GM23338 (cell line): Measurements from ENCODE around the gene NOTCH3. TPM values are rescaled to one million over a fixed set of nuclear protein-coding genes. Genes with fewer than 3 reads are reported as not detected.

Source experiments
- ATAC-seq: fragments of 200-7000 bp; cut with Tn5 transposase; 3 replicates; pipeline ENCODE4 v1.9.1; 2020
- DNase-seq: peaks from one replicate; pipeline ENCODE4 v3.0.0-alpha.2; 2015; ENCODE audit warnings: low spot score
- H2AFZ ChIP-seq: fragments of 200-600 bp; sonication (generic); 2 replicates; pipeline ENCODE4 v1.8.0; 2016; ENCODE audit warnings: antibody characterized with exemption, mild to moderate bottlenecking, moderate library complexity
- H3F3A ChIP-seq: fragments of 200-600 bp; sonication (generic); replicated peaks from 2 replicates; pipeline ENCODE4 v1.8.0; 2017; ENCODE audit warnings: antibody characterized with exemption, mixed run types, low read depth
- H3K27ac ChIP-seq: fragments of 200-600 bp; sonication (generic); 2 replicates; pipeline ENCODE4 v1.6.1; 2016; ENCODE audit warnings: low read depth
- H3K27me3 ChIP-seq: fragments of 200-600 bp; sonication (generic); 2 replicates; pipeline ENCODE4 v1.8.0; 2016; ENCODE audit warnings: mild to moderate bottlenecking, mixed run types, moderate library complexity; ENCODE audit not compliant: insufficient read depth
- H3K36me3 ChIP-seq: fragments of 200-600 bp; sonication (generic); 2 replicates; pipeline ENCODE4 v1.8.0; 2016; ENCODE audit warnings: mild to moderate bottlenecking; ENCODE audit not compliant: insufficient read depth
- H3K4me1 ChIP-seq: fragments of 200-600 bp; sonication (generic); 2 replicates; pipeline ENCODE4 v1.8.0; 2016; ENCODE audit warnings: mild to moderate bottlenecking, moderate library complexity; ENCODE audit not compliant: insufficient read depth
- H3K4me2 ChIP-seq: fragments of 200-600 bp; sonication (generic); 2 replicates; pipeline ENCODE4 v1.7.1; 2017; ENCODE audit warnings: mixed run types
- H3K4me3 ChIP-seq: fragments of 200-600 bp; sonication (generic); 2 replicates; pipeline ENCODE4 v1.6.1; 2016; ENCODE audit warnings: mixed run types
- H3K79me2 ChIP-seq: fragments of 200-600 bp; sonication (generic); replicated peaks from 2 replicates; pipeline ENCODE4 v1.8.0; 2017; ENCODE audit warnings: mild to moderate bottlenecking; ENCODE audit not compliant: insufficient read depth
- H3K9me2 ChIP-seq: fragments of 200-600 bp; sonication (generic); 2 replicates; pipeline ENCODE4 v1.8.0; 2017; ENCODE audit not compliant: insufficient read depth
- H4K20me1 ChIP-seq: fragments of 200-600 bp; sonication (generic); replicated peaks from 2 replicates; pipeline ENCODE4 v1.8.0; 2017; ENCODE audit warnings: mild to moderate bottlenecking; ENCODE audit not compliant: insufficient read depth
- H3K27ac Mint-ChIP-seq: 2 replicates; pipeline ENCODE4 v1.8.0; 2020; ENCODE audit warnings: inconsistent platforms, mild to moderate bottlenecking, moderate library complexity, mixed read lengths
- H3K27me3 Mint-ChIP-seq: 3 replicates; pipeline ENCODE4 v1.8.0; 2022; ENCODE audit warnings: low read depth, mild to moderate bottlenecking, moderate library complexity, mixed read lengths, inconsistent platforms; ENCODE audit not compliant: insufficient read depth, poor library complexity
- H3K36me3 Mint-ChIP-seq: 3 replicates; pipeline ENCODE4 v1.8.0; 2021; ENCODE audit warnings: low read depth, mild to moderate bottlenecking, inconsistent platforms, moderate library complexity, mixed read lengths
- H3K4me1 Mint-ChIP-seq: 3 replicates; pipeline ENCODE4 v1.8.0; 2020; ENCODE audit warnings: mild to moderate bottlenecking, inconsistent platforms, mixed read lengths
- H3K4me3 Mint-ChIP-seq: 3 replicates; pipeline ENCODE4 v1.8.0; 2021; ENCODE audit warnings: moderate library complexity, mild to moderate bottlenecking, inconsistent platforms, mixed read lengths
- H3K9me3 Mint-ChIP-seq: 3 replicates; pipeline ENCODE4 v1.8.0; 2020; ENCODE audit warnings: moderate library complexity, mild to moderate bottlenecking, inconsistent platforms, mixed read lengths
- CREB1 ChIP-seq: fragments of 250-450 bp; sonication (Bioruptor Pico); IDR thresholded peaks from 2 replicates; pipeline ENCODE4 v1.5.0; 2020; ENCODE audit warnings: low read depth, mild to moderate bottlenecking, moderate library complexity
- EZH2 ChIP-seq: fragments of 200-600 bp; sonication (generic); IDR thresholded peaks from one replicate; pipeline ENCODE4 v1.8.0; 2017; ENCODE audit warnings: antibody characterized with exemption, mild to moderate bottlenecking, low read depth; ENCODE audit not compliant: unreplicated experiment
- EZH2phosphoT487 ChIP-seq: fragments of 200-600 bp; sonication (generic); IDR thresholded peaks from one replicate; pipeline ENCODE4 v1.8.1; 2018; ENCODE audit warnings: antibody characterized with exemption; ENCODE audit not compliant: unreplicated experiment
- JUNB ChIP-seq: IDR thresholded peaks from one replicate; pipeline ENCODE4 v1.6.1; 2016; ENCODE audit warnings: antibody characterized with exemption; ENCODE audit not compliant: unreplicated experiment
- NANOG ChIP-seq: IDR thresholded peaks from 2 replicates; pipeline ENCODE4 v1.6.1; 2016; ENCODE audit warnings: antibody characterized with exemption, borderline replicate concordance
- POLR2AphosphoS5 ChIP-seq: IDR thresholded peaks from 2 replicates; pipeline ENCODE4 v1.6.1; 2016; ENCODE audit warnings: antibody characterized with exemption, low read depth
- STAT1 ChIP-seq: IDR thresholded peaks from one replicate; pipeline ENCODE4 v1.6.1; 2016; ENCODE audit warnings: antibody characterized with exemption; ENCODE audit not compliant: unreplicated experiment
- ZNF114 ChIP-seq: fragments of 250-450 bp; sonication (Bioruptor Pico); IDR thresholded peaks from 2 replicates; pipeline ENCODE4 v1.5.0; 2020; ENCODE audit warnings: mild to moderate bottlenecking, moderate library complexity
- ZNF331 ChIP-seq: fragments of 250-450 bp; sonication (Bioruptor Pico); IDR thresholded peaks from 2 replicates; pipeline ENCODE4 v1.5.0; 2020; ENCODE audit warnings: low read depth, mild to moderate bottlenecking, moderate library complexity
- polyA plus RNA-seq: library from polyadenylated mRNA; unstranded; fragments of >200 nt; fragmentation: Nextera tagmentation; extraction: Ambion mirVana; gene quantifications from 2 replicates; pipeline ENCODE4 v1.2.1, GENCODE V29; 2016
- total RNA-seq: library from RNA; depleted of rRNA; stranded (reverse); fragments of >200 nt; shearing (Covaris generic); gene quantifications from 2 replicates; pipeline ENCODE4 v1.2.3, GENCODE V29; 2014
- TF ChIP-seq, protein P1 (sequence below): IDR thresholded peaks from one replicate; pipeline ENCODE4 v1.6.1; 2018; ENCODE audit warnings: antibody characterized with exemption; ENCODE audit not compliant: unreplicated experiment
- TF ChIP-seq, protein P2 (sequence below), 2 experiments: fragments of 200-600 bp in 1 of 2; sonication (generic) in 1 of 2; conservative IDR thresholded peaks; 2 replicates each; pipeline versions ENCODE4 v1.5.1 to v1.6.1; 2016 to 2017; ENCODE audit warnings: antibody characterized with exemption in 2 of 2, low read depth in 2 of 2, mild to moderate bottlenecking in 2 of 2, moderate library complexity in 1 of 2
- TF ChIP-seq, protein P3 (sequence below): fragments of 250-450 bp; sonication (Bioruptor Pico); IDR thresholded peaks from 2 replicates; pipeline ENCODE4 v1.5.0; 2020; ENCODE audit warnings: mild to moderate bottlenecking, moderate library complexity
- TF ChIP-seq, protein P4 (sequence below): IDR thresholded peaks from 2 replicates; pipeline ENCODE4 v1.6.1; 2016; ENCODE audit warnings: antibody characterized with exemption

Gene NOTCH3
- total and polyA plus RNA-seq, 2 experiments from 2014 or later = 24.3 to 172 TPM

GRCh38 chr19:15147090-15147489 is 53.7 kb downstream of the NOTCH3 start:
- TF ChIP-seq ZNF331 = no peak
- no peak for TF ChIP-seq POLR2AphosphoS5
- TF ChIP-seq, protein P1, sequence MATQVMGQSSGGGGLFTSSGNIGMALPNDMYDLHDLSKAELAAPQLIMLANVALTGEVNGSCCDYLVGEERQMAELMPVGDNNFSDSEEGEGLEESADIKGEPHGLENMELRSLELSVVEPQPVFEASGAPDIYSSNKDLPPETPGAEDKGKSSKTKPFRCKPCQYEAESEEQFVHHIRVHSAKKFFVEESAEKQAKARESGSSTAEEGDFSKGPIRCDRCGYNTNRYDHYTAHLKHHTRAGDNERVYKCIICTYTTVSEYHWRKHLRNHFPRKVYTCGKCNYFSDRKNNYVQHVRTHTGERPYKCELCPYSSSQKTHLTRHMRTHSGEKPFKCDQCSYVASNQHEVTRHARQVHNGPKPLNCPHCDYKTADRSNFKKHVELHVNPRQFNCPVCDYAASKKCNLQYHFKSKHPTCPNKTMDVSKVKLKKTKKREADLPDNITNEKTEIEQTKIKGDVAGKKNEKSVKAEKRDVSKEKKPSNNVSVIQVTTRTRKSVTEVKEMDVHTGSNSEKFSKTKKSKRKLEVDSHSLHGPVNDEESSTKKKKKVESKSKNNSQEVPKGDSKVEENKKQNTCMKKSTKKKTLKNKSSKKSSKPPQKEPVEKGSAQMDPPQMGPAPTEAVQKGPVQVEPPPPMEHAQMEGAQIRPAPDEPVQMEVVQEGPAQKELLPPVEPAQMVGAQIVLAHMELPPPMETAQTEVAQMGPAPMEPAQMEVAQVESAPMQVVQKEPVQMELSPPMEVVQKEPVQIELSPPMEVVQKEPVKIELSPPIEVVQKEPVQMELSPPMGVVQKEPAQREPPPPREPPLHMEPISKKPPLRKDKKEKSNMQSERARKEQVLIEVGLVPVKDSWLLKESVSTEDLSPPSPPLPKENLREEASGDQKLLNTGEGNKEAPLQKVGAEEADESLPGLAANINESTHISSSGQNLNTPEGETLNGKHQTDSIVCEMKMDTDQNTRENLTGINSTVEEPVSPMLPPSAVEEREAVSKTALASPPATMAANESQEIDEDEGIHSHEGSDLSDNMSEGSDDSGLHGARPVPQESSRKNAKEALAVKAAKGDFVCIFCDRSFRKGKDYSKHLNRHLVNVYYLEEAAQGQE = no peak
- TF ChIP-seq, protein P2, sequence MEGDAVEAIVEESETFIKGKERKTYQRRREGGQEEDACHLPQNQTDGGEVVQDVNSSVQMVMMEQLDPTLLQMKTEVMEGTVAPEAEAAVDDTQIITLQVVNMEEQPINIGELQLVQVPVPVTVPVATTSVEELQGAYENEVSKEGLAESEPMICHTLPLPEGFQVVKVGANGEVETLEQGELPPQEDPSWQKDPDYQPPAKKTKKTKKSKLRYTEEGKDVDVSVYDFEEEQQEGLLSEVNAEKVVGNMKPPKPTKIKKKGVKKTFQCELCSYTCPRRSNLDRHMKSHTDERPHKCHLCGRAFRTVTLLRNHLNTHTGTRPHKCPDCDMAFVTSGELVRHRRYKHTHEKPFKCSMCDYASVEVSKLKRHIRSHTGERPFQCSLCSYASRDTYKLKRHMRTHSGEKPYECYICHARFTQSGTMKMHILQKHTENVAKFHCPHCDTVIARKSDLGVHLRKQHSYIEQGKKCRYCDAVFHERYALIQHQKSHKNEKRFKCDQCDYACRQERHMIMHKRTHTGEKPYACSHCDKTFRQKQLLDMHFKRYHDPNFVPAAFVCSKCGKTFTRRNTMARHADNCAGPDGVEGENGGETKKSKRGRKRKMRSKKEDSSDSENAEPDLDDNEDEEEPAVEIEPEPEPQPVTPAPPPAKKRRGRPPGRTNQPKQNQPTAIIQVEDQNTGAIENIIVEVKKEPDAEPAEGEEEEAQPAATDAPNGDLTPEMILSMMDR (conservative IDR thresholded peaks at IDR 0.05; ENCODE audit: low read depth in 2 of 2) = no peak
- no peak for TF ChIP-seq STAT1
- TF ChIP-seq, protein P3, sequence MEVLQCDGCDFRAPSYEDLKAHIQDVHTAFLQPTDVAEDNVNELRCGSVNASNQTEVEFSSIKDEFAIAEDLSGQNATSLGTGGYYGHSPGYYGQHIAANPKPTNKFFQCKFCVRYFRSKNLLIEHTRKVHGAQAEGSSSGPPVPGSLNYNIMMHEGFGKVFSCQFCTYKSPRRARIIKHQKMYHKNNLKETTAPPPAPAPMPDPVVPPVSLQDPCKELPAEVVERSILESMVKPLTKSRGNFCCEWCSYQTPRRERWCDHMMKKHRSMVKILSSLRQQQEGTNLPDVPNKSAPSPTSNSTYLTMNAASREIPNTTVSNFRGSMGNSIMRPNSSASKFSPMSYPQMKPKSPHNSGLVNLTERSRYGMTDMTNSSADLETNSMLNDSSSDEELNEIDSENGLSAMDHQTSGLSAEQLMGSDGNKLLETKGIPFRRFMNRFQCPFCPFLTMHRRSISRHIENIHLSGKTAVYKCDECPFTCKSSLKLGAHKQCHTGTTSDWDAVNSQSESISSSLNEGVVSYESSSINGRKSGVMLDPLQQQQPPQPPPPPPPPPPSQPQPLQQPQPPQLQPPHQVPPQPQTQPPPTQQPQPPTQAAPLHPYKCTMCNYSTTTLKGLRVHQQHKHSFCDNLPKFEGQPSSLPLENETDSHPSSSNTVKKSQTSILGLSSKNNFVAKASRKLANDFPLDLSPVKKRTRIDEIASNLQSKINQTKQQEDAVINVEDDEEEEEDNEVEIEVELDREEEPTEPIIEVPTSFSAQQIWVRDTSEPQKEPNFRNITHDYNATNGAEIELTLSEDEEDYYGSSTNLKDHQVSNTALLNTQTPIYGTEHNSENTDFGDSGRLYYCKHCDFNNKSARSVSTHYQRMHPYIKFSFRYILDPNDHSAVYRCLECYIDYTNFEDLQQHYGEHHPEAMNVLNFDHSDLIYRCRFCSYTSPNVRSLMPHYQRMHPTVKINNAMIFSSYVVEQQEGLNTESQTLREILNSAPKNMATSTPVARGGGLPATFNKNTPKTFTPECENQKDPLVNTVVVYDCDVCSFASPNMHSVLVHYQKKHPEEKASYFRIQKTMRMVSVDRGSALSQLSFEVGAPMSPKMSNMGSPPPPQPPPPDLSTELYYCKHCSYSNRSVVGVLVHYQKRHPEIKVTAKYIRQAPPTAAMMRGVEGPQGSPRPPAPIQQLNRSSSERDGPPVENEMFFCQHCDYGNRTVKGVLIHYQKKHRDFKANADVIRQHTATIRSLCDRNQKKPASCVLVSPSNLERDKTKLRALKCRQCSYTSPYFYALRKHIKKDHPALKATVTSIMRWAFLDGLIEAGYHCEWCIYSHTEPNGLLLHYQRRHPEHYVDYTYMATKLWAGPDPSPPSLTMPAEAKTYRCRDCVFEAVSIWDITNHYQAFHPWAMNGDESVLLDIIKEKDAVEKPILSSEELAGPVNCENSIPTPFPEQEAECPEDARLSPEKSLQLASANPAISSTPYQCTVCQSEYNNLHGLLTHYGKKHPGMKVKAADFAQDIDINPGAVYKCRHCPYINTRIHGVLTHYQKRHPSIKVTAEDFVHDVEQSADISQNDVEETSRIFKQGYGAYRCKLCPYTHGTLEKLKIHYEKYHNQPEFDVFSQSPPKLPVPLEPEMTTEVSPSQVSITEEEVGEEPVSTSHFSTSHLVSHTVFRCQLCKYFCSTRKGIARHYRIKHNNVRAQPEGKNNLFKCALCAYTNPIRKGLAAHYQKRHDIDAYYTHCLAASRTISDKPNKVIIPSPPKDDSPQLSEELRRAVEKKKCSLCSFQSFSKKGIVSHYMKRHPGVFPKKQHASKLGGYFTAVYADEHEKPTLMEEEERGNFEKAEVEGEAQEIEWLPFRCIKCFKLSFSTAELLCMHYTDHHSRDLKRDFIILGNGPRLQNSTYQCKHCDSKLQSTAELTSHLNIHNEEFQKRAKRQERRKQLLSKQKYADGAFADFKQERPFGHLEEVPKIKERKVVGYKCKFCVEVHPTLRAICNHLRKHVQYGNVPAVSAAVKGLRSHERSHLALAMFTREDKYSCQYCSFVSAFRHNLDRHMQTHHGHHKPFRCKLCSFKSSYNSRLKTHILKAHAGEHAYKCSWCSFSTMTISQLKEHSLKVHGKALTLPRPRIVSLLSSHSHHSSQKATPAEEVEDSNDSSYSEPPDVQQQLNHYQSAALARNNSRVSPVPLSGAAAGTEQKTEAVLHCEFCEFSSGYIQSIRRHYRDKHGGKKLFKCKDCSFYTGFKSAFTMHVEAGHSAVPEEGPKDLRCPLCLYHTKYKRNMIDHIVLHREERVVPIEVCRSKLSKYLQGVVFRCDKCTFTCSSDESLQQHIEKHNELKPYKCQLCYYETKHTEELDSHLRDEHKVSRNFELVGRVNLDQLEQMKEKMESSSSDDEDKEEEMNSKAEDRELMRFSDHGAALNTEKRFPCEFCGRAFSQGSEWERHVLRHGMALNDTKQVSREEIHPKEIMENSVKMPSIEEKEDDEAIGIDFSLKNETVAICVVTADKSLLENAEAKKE = no peak
- no peak for TF ChIP-seq NANOG
- TF ChIP-seq EZH2phosphoT487 = no peak
- TF ChIP-seq, protein P4, sequence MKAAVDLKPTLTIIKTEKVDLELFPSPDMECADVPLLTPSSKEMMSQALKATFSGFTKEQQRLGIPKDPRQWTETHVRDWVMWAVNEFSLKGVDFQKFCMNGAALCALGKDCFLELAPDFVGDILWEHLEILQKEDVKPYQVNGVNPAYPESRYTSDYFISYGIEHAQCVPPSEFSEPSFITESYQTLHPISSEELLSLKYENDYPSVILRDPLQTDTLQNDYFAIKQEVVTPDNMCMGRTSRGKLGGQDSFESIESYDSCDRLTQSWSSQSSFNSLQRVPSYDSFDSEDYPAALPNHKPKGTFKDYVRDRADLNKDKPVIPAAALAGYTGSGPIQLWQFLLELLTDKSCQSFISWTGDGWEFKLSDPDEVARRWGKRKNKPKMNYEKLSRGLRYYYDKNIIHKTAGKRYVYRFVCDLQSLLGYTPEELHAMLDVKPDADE = no peak
- no peak for TF ChIP-seq JUNB
- TF ChIP-seq CREB1 (CRISPR knock-in tag) = no peak
- TF ChIP-seq ZNF114 (CRISPR knock-in tag) = no peak
- TF ChIP-seq EZH2 = no peak
- 0 out of 2 replicates have a peak, but pooled peaks cover 6% of the 10 kb centered on the region for H3K9me2 ChIP-seq

More at GRCh38 chr19:15147090-15147489, 53.7 kb downstream of the NOTCH3 start:
- no peaks in the 10 kb centered on the region for H4K20me1 ChIP-seq
- H3K79me2 ChIP-seq = no peaks in the 10 kb centered on the region
- no peak for ATAC-seq
- Mint-ChIP-seq H3K4me3 (no peak overlapping the region), H3K27me3 (peaks cover 5% of the 10 kb centered on the region), H3K27ac (no peak overlapping the region), H3K4me1 (no peaks in the 10 kb centered on the region), H3K36me3 (no peaks in the 10 kb centered on the region), H3K9me3 (no peaks in the 10 kb centered on the region; the same call in 2 of the 3 replicates)
- H3K4me1 ChIP-seq = no peaks in the 10 kb centered on the region
- H2AFZ ChIP-seq = no peak overlapping the region
- H3F3A ChIP-seq = no peaks in the 10 kb centered on the region
- no peak overlapping the region for H3K4me2 ChIP-seq
- DNase-seq = no peak
- no peak overlapping the region for H3K27ac ChIP-seq
- no peak overlapping the region for H3K4me3 ChIP-seq
- H3K36me3 ChIP-seq = no peaks in the 10 kb centered on the region
- no peaks in the 10 kb centered on the region for H3K27me3 ChIP-seq
